ENCODE measurements around the gene MIDN. TPM values are rescaled to one million over a fixed set of nuclear protein-coding genes. Genes with fewer than 3 reads are reported as not detected.
A peak's percentile ranks its signal among the peaks of the same experiment; 100 is the strongest.

Gene MIDN
- total RNA-seq, 1 donor from 2014 or later, result 15.8 TPM

DNA sequence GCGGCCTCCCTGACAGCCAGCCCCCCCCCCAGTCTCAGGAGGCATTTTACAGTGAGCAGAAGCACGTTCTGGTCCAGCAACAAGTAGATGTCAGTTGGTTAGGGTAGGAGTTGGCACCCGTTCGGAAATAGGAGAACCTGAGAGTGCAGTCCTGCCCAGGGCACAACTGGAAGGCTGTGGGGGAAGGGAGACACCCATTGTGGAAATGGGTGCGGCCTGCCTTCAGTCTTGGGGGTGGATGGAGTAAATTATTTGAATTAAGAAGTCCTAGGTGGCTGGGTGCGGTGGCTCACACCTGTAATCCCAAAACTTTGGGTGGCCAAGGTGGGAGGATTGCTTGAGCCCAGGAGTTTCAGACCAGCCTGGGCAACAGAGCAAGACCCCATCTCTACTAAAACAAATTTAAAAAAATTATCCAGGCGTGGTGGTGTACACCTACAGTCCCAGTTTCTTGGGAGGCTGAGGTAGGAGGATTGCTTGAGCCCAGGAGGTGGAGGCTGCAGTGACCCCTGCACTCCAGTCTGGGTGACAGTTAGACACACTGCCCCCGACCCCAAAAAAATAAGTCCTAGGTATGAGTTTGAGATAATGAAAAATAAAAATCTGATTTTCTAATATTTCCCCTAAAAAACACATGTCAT, 21.9 kb downstream of the MIDN start:
- DNase-seq (ENCODE audit: low read depth), result no peak
- TF ChIP-seq, protein P1, sequence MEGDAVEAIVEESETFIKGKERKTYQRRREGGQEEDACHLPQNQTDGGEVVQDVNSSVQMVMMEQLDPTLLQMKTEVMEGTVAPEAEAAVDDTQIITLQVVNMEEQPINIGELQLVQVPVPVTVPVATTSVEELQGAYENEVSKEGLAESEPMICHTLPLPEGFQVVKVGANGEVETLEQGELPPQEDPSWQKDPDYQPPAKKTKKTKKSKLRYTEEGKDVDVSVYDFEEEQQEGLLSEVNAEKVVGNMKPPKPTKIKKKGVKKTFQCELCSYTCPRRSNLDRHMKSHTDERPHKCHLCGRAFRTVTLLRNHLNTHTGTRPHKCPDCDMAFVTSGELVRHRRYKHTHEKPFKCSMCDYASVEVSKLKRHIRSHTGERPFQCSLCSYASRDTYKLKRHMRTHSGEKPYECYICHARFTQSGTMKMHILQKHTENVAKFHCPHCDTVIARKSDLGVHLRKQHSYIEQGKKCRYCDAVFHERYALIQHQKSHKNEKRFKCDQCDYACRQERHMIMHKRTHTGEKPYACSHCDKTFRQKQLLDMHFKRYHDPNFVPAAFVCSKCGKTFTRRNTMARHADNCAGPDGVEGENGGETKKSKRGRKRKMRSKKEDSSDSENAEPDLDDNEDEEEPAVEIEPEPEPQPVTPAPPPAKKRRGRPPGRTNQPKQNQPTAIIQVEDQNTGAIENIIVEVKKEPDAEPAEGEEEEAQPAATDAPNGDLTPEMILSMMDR (IDR thresholded peaks at IDR 0.05; ENCODE audit: insufficient read depth, low read length, severe bottlenecking), result no peak

GRCh38 chr19:1270854-1271527, 22.6 kb downstream of the MIDN start:
- DNase-seq (ENCODE audit: low read depth), result no peak
- no peak for FAIRE-seq
- peaks cover 32% of the 10 kb centered on the region for H3K36me3 ChIP-seq (ENCODE audit: control insufficient read depth, insufficient read depth, low read length)
- no peaks in the 10 kb centered on the region for H3K27me3 ChIP-seq (ENCODE audit: control insufficient read depth, insufficient read depth, low read length)
- no peak overlapping the region for H3K4me3 ChIP-seq (ENCODE audit: low read depth, low read length)
- TF ChIP-seq, protein P1 (IDR thresholded peaks at IDR 0.05; ENCODE audit: insufficient read depth, low read length, severe bottlenecking), result no peak

More for the DNA sequence above, 21.9 kb downstream of the MIDN start:
- no peak for FAIRE-seq
- no peaks in the 10 kb centered on the region for H3K27me3 ChIP-seq (ENCODE audit: control insufficient read depth, insufficient read depth, low read length)
- H3K4me3 ChIP-seq (ENCODE audit: low read depth, low read length), result peak overlapping the region; percentile 46
- peaks cover 32% of the 10 kb centered on the region for H3K36me3 ChIP-seq (ENCODE audit: control insufficient read depth, insufficient read depth, low read length)

GRCh38 chr19:1271528-1272422, 23.4 kb downstream of the MIDN start:
- FAIRE-seq (no peak), DNase-seq (ENCODE audit: low read depth) (no peak)
- H3K4me3 ChIP-seq (ENCODE audit: low read depth, low read length), result no peak overlapping the region
- H3K36me3 ChIP-seq (ENCODE audit: control insufficient read depth, insufficient read depth, low read length), result peaks cover 32% of the 10 kb centered on the region
- H3K27me3 ChIP-seq (ENCODE audit: control insufficient read depth, insufficient read depth, low read length), result no peaks in the 10 kb centered on the region
- TF ChIP-seq, protein P1 (IDR thresholded peaks at IDR 0.05; ENCODE audit: insufficient read depth, low read length, severe bottlenecking), result no peak

DNA sequence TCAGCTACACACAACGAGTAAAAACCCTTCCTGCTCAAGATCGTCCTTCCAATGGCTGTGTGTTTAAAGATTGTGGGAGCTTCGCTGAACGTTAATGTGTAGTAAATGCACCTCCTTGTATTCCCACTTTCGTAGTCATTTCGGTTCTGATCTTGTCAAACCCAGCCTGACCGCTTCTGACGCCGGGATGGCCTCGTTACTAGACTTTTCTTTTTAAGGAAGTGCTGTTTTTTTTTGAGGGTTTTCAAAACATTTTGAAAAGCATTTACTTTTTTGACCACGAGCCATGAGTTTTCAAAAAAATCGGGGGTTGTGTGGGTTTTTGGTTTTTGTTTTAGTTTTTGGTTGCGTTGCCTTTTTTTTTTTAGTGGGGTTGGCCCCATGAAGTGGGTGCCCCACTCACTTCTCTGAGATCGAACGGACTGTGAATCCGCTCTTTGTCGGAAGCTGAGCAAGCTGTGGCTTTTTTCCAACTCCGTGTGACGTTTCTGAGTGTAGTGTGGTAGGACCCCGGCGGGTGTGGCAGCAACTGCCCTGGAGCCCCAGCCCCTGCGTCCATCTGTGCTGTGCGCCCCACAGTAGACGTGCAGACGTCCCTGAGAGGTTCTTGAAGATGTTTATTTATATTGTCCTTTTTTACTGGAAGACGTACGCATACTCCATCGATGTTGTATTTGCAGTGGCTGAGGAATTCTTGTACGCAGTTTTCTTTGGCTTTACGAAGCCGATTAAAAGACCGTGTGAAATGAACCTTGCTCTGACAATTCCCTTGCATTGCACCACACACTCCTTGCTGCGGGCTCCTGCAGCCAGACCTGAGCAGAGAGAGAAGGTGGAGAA, 24.3 kb downstream of the MIDN start:
- TF ChIP-seq, protein P1 (IDR thresholded peaks at IDR 0.05; ENCODE audit: insufficient read depth, low read length, severe bottlenecking), result no peak
- no peak for FAIRE-seq
- no peak for DNase-seq (ENCODE audit: low read depth)
- Histone ChIP-seq H3K27me3 (ENCODE audit: control insufficient read depth, insufficient read depth, low read length) (no peaks in the 10 kb centered on the region), H3K4me3 (ENCODE audit: low read depth, low read length) (no peak overlapping the region), H3K36me3 (ENCODE audit: control insufficient read depth, insufficient read depth, low read length) (peaks cover 35% of the 10 kb centered on the region)

DNA sequence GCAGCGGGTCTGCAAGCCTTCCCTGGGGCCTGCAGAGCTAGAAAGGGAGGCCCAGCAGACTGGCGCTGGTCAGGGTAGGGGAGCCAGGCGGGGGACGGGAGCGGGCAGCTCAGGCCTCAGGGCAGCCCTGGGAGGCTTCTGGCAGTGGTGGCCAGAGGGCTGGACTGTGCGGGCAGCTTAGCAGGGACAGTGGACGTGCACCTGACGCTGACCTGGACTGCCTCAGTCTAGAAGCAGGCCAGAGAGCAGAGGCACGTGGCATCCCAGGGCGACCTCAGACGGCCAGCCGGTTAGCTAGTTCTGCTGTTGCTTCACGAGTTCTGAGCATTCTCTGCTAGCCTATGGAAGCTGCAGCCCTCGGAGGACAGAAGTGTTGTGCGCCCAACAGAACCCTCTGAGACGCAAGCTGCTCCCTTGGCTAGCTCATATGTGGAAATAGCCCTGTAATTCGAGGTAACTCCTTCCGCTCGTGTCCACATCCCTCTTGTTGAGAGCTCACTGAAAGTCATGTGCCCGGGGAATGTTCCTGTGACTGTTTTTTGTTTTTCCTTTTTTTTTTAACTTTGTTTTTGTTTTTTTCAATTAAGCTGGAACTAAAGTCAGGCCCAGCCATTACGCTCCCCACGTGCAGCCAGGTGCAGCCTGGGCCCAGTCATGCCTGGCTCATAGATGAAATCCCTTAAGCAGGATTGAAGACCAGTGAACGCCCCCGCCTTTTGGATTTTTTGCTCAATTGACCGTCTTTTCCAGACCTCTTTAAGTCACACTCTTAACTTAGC, 25.1 kb downstream of the MIDN start:
- TF ChIP-seq, protein P1 (IDR thresholded peaks at IDR 0.05; ENCODE audit: insufficient read depth, low read length, severe bottlenecking), result no peak
- peaks cover 35% of the 10 kb centered on the region for H3K36me3 ChIP-seq (ENCODE audit: control insufficient read depth, insufficient read depth, low read length)
- no peak overlapping the region for H3K4me3 ChIP-seq (ENCODE audit: low read depth, low read length)
- no peaks in the 10 kb centered on the region for H3K27me3 ChIP-seq (ENCODE audit: control insufficient read depth, insufficient read depth, low read length)
- DNase-seq (ENCODE audit: low read depth) (no peak), FAIRE-seq (no peak)

All from bronchial epithelial cell (primary cell).